Measurements from ENCODE around the gene TMEM106A. TPM values are rescaled to one million over a fixed set of nuclear protein-coding genes. Genes with fewer than 3 reads are reported as not detected.

The TMEM106A gene
- polyA plus RNA-seq, 1 donor (not counting 4 experiments of a cell fraction or from before 2014, with no cell fraction given) = 0.93 TPM

GRCh38 chr17:43210576-43210975, 1.1 kb upstream of the TMEM106A start:
- Histone ChIP-seq H4K20me1 (ENCODE audit: control insufficient read depth, extremely low read depth, insufficient read depth, low read length) (no peaks in the 10 kb centered on the region), H3K4me1 (ENCODE audit: control insufficient read depth, extremely low read depth, insufficient read depth, low read length) (peaks cover 23% of the 10 kb centered on the region), H3K4me2 (ENCODE audit: control insufficient read depth, extremely low read depth, insufficient read depth, low read depth, low read length) (peak overlapping the region; percentile 89), H3K79me2 (ENCODE audit: control insufficient read depth, insufficient read depth, low read length) (no peaks in the 10 kb centered on the region), H3K36me3 (ENCODE audit: control insufficient read depth in 2 of 2, extremely low read depth in 1 of 2, insufficient read depth in 2 of 2, low read length in 2 of 2) (peaks cover 6 to 13% of the 10 kb centered on the region in 2 experiments), H3K9me3 (ENCODE audit: control insufficient read depth, low read depth, low read length) (no peaks in the 10 kb centered on the region), H3K9ac (ENCODE audit: control insufficient read depth, extremely low read depth, insufficient read depth, low read length) (no peak overlapping the region), H3K4me3 (ENCODE audit: control insufficient read depth in 2 of 3, extremely low read depth in 1 of 3, insufficient read depth in 2 of 3, low read depth in 1 of 3, low read length in 3 of 3) (peak overlapping the region in 1 of 3 experiments; percentile 73), H2AFZ (ENCODE audit: control insufficient read depth, low read length) (no peak overlapping the region), H3K27me3 (ENCODE audit: control insufficient read depth, extremely low read depth, insufficient read depth, low read length) (no peaks in the 10 kb centered on the region), H3K27ac (ENCODE audit: control insufficient read depth, insufficient read depth, low read length) (no peak overlapping the region), H3K9me1 (ENCODE audit: control insufficient read depth, extremely low read depth, insufficient read depth, low read length) (no peaks in the 10 kb centered on the region)
- dilution Hi-C loops (cut with MboI; ENCODE audit: extremely low pct_ligation_motif_present, low sequenced_read_pairs) = no loop called here
- TF ChIP-seq EZH2 (IDR thresholded peaks at IDR 0.05; ENCODE audit: low read length) (no peak), CTCF (optimal IDR thresholded peaks at IDR 0.05 in 1 of 3, IDR thresholded peaks at IDR 0.05 in 1 of 3, conservative IDR thresholded peaks at IDR 0.05 in 1 of 3; ENCODE audit: extremely low read depth in 1 of 3, insufficient read depth in 2 of 3, low read length in 3 of 3) (no peak)
- DNase-seq (ENCODE audit: low read depth, low spot score) (no peak), FAIRE-seq (no peak)

DNA sequence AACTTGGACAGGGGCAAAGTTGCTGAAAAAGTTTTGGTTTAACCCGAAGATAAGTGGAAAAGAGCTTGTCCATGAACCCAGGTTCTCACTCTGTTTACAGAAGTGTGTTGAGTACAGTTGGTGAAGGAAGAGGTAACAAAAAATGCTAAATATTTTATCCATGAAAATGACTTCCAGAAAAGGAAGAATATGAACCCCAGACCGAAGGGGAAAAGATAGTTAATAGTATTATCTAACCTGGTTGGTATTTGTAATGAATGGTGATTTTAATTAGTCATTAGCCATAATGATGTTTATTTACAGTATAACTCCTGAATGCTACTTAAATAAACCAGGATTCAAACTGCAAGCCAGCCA, 574 bp upstream of the TMEM106A start:
- no peaks in the 10 kb centered on the region for H3K9me1 ChIP-seq (ENCODE audit: control insufficient read depth, extremely low read depth, insufficient read depth, low read length)
- H3K79me2 ChIP-seq (ENCODE audit: control insufficient read depth, insufficient read depth, low read length) = no peaks in the 10 kb centered on the region
- DNase-seq (ENCODE audit: low read depth, low spot score) = no peak
- no peaks in the 10 kb centered on the region for H4K20me1 ChIP-seq (ENCODE audit: control insufficient read depth, extremely low read depth, insufficient read depth, low read length)
- peak overlapping the region; percentile 76 for H2AFZ ChIP-seq (ENCODE audit: control insufficient read depth, low read length)
- H3K27ac ChIP-seq (ENCODE audit: control insufficient read depth, insufficient read depth, low read length) = peak overlapping the region; percentile 72
- H3K36me3 ChIP-seq (ENCODE audit: control insufficient read depth in 2 of 2, extremely low read depth in 1 of 2, insufficient read depth in 2 of 2, low read length in 2 of 2) = peaks cover 11 to 18% of the 10 kb centered on the region in 2 experiments
- H3K9me3 ChIP-seq (ENCODE audit: control insufficient read depth, low read depth, low read length) = no peaks in the 10 kb centered on the region
- FAIRE-seq = no peak
- dilution Hi-C loops (cut with MboI; ENCODE audit: extremely low pct_ligation_motif_present, low sequenced_read_pairs) = no loop called here
- peak overlapping the region; percentile 72 for H3K9ac ChIP-seq (ENCODE audit: control insufficient read depth, extremely low read depth, insufficient read depth, low read length)
- no peaks in the 10 kb centered on the region for H3K27me3 ChIP-seq (ENCODE audit: control insufficient read depth, extremely low read depth, insufficient read depth, low read length)
- peaks cover 23% of the 10 kb centered on the region for H3K4me1 ChIP-seq (ENCODE audit: control insufficient read depth, extremely low read depth, insufficient read depth, low read length)
- peak overlapping the region; percentile 89 for H3K4me2 ChIP-seq (ENCODE audit: control insufficient read depth, extremely low read depth, insufficient read depth, low read depth, low read length)
- TF ChIP-seq EZH2 (IDR thresholded peaks at IDR 0.05; ENCODE audit: low read length) (no peak), CTCF (optimal IDR thresholded peaks at IDR 0.05 in 1 of 3, IDR thresholded peaks at IDR 0.05 in 1 of 3, conservative IDR thresholded peaks at IDR 0.05 in 1 of 3; ENCODE audit: extremely low read depth in 1 of 3, insufficient read depth in 2 of 3, low read length in 3 of 3) (no peak)
- H3K4me3 ChIP-seq (ENCODE audit: control insufficient read depth in 2 of 3, extremely low read depth in 1 of 3, insufficient read depth in 2 of 3, low read depth in 1 of 3, low read length in 3 of 3) = peak overlapping the region; percentile 42 to 73 (median 59)
